Suprapubic skin (tissue), 4 donors: ENCODE results near the gene SPRED2. TPM values are rescaled to one million over a fixed set of nuclear protein-coding genes. Genes with fewer than 3 reads are reported as not detected.

Experiments
- DNase-seq, 2 donors: peaks; one replicate each; pipeline ENCODE4 v3.0.0-alpha.2; 2019; ENCODE audit warnings: low spot score in 2 of 2
- H3K27ac ChIP-seq: fragments of 200-600 bp; sonication (generic); one replicate; pipeline ENCODE4 v1.5.1; 2019
- H3K27me3 ChIP-seq: fragments of 200-600 bp; sonication (generic); one replicate; pipeline ENCODE4 v1.5.1; 2019
- H3K36me3 ChIP-seq: fragments of 200-600 bp; sonication (generic); one replicate; pipeline ENCODE4 v1.5.1; 2019
- H3K4me1 ChIP-seq: fragments of 200-600 bp; sonication (generic); one replicate; pipeline ENCODE4 v1.5.1; 2019
- H3K4me3 ChIP-seq: fragments of 200-600 bp; sonication (generic); one replicate; pipeline ENCODE4 v1.5.1; 2019; ENCODE audit warnings: mild to moderate bottlenecking
- H3K9me3 ChIP-seq: fragments of 200-600 bp; sonication (generic); one replicate; pipeline ENCODE4 v1.5.1; 2019
- CTCF ChIP-seq, 2 donors: fragments of 200-600 bp in 1 of 2; fragments of 450-650 bp in 1 of 2; sonication (generic) in 1 of 2; IDR thresholded peaks; one replicate each; pipeline ENCODE4 v1.5.1; 2016 to 2019; ENCODE audit warnings: antibody characterized with exemption in 2 of 2, mild to moderate bottlenecking in 1 of 2, moderate library complexity in 1 of 2
- EP300 ChIP-seq: sonication (generic); formaldehyde crosslinking; IDR thresholded peaks from one replicate; pipeline ENCODE4 v1.6.1; 2017; ENCODE audit warnings: antibody characterized with exemption
- POLR2A ChIP-seq, 2 donors: fragments of 450-650 bp; IDR thresholded peaks; one replicate each; pipeline ENCODE4 v1.6.1; 2017; ENCODE audit warnings: antibody characterized with exemption in 2 of 2, mild to moderate bottlenecking in 2 of 2, moderate library complexity in 2 of 2
- POLR2AphosphoS5 ChIP-seq, 3 donors: sonication (generic); formaldehyde crosslinking; IDR thresholded peaks; one replicate each; pipeline ENCODE4 v1.6.1; 2017; ENCODE audit warnings: antibody characterized with exemption in 3 of 3
- WGBS: methylation state at CpG from one replicate; pipeline ENCODE4 v1.1.5; 2018; 5-methylcytosine and 5-hydroxymethylcytosine counted together
- total RNA-seq, 4 donors: library from RNA; depleted of rRNA; stranded (reverse); fragments of >200 nt; gene quantifications; one replicate each; pipeline ENCODE4 v1.1.0, GENCODE V29; 2016

SPRED2 gene
- total RNA-seq, 4 donors from 2014 or later: 17.8 to 27.5 (median 18.7) TPM

GRCh38 chr2:65347913-65348312 lies 84.5 kb downstream of the SPRED2 start:
- no peaks in the 10 kb centered on the region for H3K36me3 ChIP-seq
- 89% methylated on average over 2 of the region's 2 CpGs for WGBS
- TF ChIP-seq CTCF (IDR thresholded peaks at IDR 0.05) (no peak), POLR2AphosphoS5 (IDR thresholded peaks at IDR 0.05) (no peak), EP300 (no peak), POLR2A (IDR thresholded peaks at IDR 0.05) (no peak)
- H3K4me1 ChIP-seq: peaks cover 18% of the 10 kb centered on the region
- no peak overlapping the region for H3K4me3 ChIP-seq
- no peaks in the 10 kb centered on the region for H3K27me3 ChIP-seq
- H3K27ac ChIP-seq: no peak overlapping the region
- H3K9me3 ChIP-seq: no peaks in the 10 kb centered on the region
- no peak for DNase-seq

DNA sequence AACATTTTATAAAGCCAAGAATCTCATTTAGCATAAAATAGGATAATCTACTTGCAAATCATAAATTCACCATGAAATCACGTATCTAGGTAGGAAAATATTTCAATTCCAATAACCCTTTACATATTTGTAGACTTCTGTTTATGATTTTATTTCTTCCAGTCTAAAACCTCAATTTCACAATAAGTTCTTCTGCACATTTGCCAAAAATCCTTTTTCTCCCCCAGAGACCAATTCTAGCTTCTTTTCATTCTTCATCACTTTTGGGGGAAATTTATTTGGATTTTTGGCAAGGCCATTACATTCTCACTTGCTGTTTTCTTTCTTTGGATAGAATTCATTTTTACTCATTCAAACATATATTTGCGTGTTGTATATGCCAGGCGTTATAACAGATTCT lies 86.8 kb downstream of the SPRED2 start:
- TF ChIP-seq POLR2AphosphoS5 (IDR thresholded peaks at IDR 0.05) (no peak), CTCF (IDR thresholded peaks at IDR 0.05) (no peak), POLR2A (IDR thresholded peaks at IDR 0.05) (no peak), EP300 (no peak)
- DNase-seq: no peak
- 70% methylated on average over 3 of the region's 3 CpGs for WGBS

GRCh38 chr2:65344689-65345088 lies 87.7 kb downstream of the SPRED2 start:
- H3K4me3 ChIP-seq: no peak overlapping the region
- no peaks in the 10 kb centered on the region for H3K27me3 ChIP-seq
- WGBS: 82% methylated on average over 15 of the region's 15 CpGs
- TF ChIP-seq POLR2A (IDR thresholded peaks at IDR 0.05): no peak
- H3K36me3 ChIP-seq: no peaks in the 10 kb centered on the region
- no peaks in the 10 kb centered on the region for H3K9me3 ChIP-seq
- H3K27ac ChIP-seq: no peak overlapping the region
- peaks cover 1% of the 10 kb centered on the region for H3K4me1 ChIP-seq
- no peak for DNase-seq

More for the DNA sequence above, 86.8 kb downstream of the SPRED2 start:
- H3K9me3 ChIP-seq: no peaks in the 10 kb centered on the region
- H3K36me3 ChIP-seq: no peaks in the 10 kb centered on the region
- H3K27me3 ChIP-seq: no peaks in the 10 kb centered on the region
- peaks cover 11% of the 10 kb centered on the region for H3K4me1 ChIP-seq
- H3K4me3 ChIP-seq: no peak overlapping the region
- H3K27ac ChIP-seq: no peak overlapping the region

DNA sequence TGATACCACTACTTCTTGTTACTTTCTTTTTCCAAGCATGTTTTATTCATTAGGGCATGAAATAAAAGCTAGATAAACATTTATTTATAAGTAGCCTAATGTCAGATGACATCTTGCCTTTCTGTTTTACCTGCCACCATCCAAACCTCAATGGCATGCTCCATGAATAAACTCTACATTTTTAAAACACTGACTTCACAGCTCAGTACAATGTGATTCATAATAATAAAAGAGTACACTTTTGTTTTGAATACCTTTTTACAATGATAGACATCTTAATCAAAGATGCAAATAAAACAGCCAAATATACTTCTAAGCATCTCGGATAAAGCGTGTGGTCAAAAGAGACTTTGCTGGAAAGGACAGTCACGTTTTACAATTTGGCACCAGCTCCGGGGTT lies 88.2 kb downstream of the SPRED2 start:
- H3K9me3 ChIP-seq: no peaks in the 10 kb centered on the region
- no peaks in the 10 kb centered on the region for H3K4me1 ChIP-seq
- TF ChIP-seq EP300 (no peak), POLR2A (IDR thresholded peaks at IDR 0.05) (no peak), POLR2AphosphoS5 (IDR thresholded peaks at IDR 0.05) (no peak), CTCF (IDR thresholded peaks at IDR 0.05) (no peak)
- H3K27me3 ChIP-seq: no peaks in the 10 kb centered on the region
- 79% methylated on average over 4 of the region's 4 CpGs for WGBS
- H3K4me3 ChIP-seq: no peak overlapping the region
- H3K36me3 ChIP-seq: no peaks in the 10 kb centered on the region
- no peak overlapping the region for H3K27ac ChIP-seq
- DNase-seq: no peak

DNA sequence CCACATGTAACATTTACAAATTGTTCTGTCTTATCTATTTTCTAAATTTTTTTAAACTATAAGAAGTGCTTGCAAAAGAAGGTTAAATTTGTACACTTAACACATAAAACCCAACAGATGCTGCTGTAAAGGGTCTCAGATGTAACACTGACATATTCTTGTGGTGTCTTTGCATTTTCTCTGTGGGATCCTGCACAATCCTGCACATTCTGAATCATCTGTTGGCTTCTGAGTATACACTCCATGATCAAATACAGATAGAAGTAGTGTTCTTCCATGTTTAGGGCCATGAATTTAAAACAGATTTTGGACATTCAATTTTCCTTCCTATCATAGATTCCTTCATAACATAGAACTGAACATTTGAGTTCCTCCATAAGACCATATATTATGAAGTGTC lies 89.0 kb downstream of the SPRED2 start:
- TF ChIP-seq CTCF (IDR thresholded peaks at IDR 0.05): no peak
- TF ChIP-seq POLR2A (IDR thresholded peaks at IDR 0.05): no peak
- TF ChIP-seq EP300: no peak
- TF ChIP-seq POLR2AphosphoS5 (IDR thresholded peaks at IDR 0.05): no peak
- H3K27ac ChIP-seq: no peak overlapping the region
- H3K4me1 ChIP-seq: no peaks in the 10 kb centered on the region
- no peaks in the 10 kb centered on the region for H3K9me3 ChIP-seq
- no peaks in the 10 kb centered on the region for H3K36me3 ChIP-seq
- DNase-seq: no peak
- H3K27me3 ChIP-seq: no peaks in the 10 kb centered on the region
- H3K4me3 ChIP-seq: no peak overlapping the region
